Measurements from ENCODE around the gene PEPD.

The PEPD gene

GRCh38 chr19:33471111-33471996 lies 50.2 kb downstream of the PEPD start:
- DNase-seq, result no peak

- DNase-seq, result no peak
These were observed 50.9 kb downstream of the PEPD start for GRCh38 chr19:33470686-33471085.

- DNase-seq, result no peak
These were observed 51.6 kb downstream of the PEPD start for GRCh38 chr19:33470040-33470330.

GRCh38 chr19:33469171-33470039 lies 52.2 kb downstream of the PEPD start:
- DNase-seq, result no peak

- DNase-seq, result no peak
These were observed 53.0 kb downstream of the PEPD start for GRCh38 chr19:33468361-33469170.

GRCh38 chr19:33467851-33468250 lies 53.7 kb downstream of the PEPD start:
- DNase-seq, result no peak

GRCh38 chr19:33465834-33466233 lies 55.8 kb downstream of the PEPD start:
- no peak for DNase-seq

GRCh38 chr19:33465371-33465770 lies 56.2 kb downstream of the PEPD start:
- DNase-seq, result no peak

- no peak for DNase-seq
These were observed 56.9 kb downstream of the PEPD start for GRCh38 chr19:33464733-33465115.

- DNase-seq, result no peak
These were observed 57.4 kb downstream of the PEPD start for GRCh38 chr19:33464010-33464732.

- no peak for DNase-seq
These were observed 58.4 kb downstream of the PEPD start for GRCh38 chr19:33463199-33463598.

GRCh38 chr19:33462112-33462791 lies 59.3 kb downstream of the PEPD start:
- DNase-seq, result no peak

- DNase-seq, result no peak
These were observed 60.1 kb downstream of the PEPD start for GRCh38 chr19:33461256-33462111.

GRCh38 chr19:33460221-33460908 lies 61.2 kb downstream of the PEPD start:
- no peak for DNase-seq

GRCh38 chr19:33459222-33460090 lies 62.1 kb downstream of the PEPD start:
- no peak for DNase-seq

GRCh38 chr19:33458807-33459206 lies 62.8 kb downstream of the PEPD start:
- no peak for DNase-seq

- no peak for DNase-seq
These were observed 63.4 kb downstream of the PEPD start for GRCh38 chr19:33458171-33458633.

GRCh38 chr19:33456845-33457220 lies 64.8 kb downstream of the PEPD start:
- DNase-seq, result no peak
